Endothelial cell of umbilical vein (primary cell): Measurements from ENCODE around the gene C1QL2.

Source experiments
- EZH2 ChIP-seq: IDR thresholded peaks from 2 replicates; pipeline ENCODE4 v1.6.1; 2012; ENCODE audit warnings: borderline replicate concordance, low read depth, mild to moderate bottlenecking, moderate library complexity, low read length, inconsistent platforms; ENCODE audit not compliant: severe bottlenecking
- FOS ChIP-seq: IDR thresholded peaks from 2 replicates; pipeline ENCODE4 v1.6.1; 2011; ENCODE audit warnings: mild to moderate bottlenecking, low read length, moderate library complexity, borderline replicate concordance; ENCODE audit not compliant: insufficient read depth
- GATA2 ChIP-seq: IDR thresholded peaks from 2 replicates; pipeline ENCODE4 v1.7.0; 2011; ENCODE audit warnings: low read depth, mild to moderate bottlenecking, moderate library complexity, mixed read lengths, low read length; ENCODE audit not compliant: insufficient read length, insufficient read depth
- JUN ChIP-seq: IDR thresholded peaks from 2 replicates; pipeline ENCODE4 v1.6.1; 2011; ENCODE audit warnings: borderline replicate concordance, low read depth; ENCODE audit not compliant: insufficient read length, insufficient read depth
- MYC ChIP-seq: IDR thresholded peaks from one replicate; pipeline ENCODE4 v1.6.1; 2011; ENCODE audit warnings: mild to moderate bottlenecking, low read depth, low read length
- POLR2A ChIP-seq: IDR thresholded peaks from 2 replicates; pipeline ENCODE4 v1.6.1; 2012; ENCODE audit warnings: low read depth, mild to moderate bottlenecking, control low read depth, low read length
- POLR2AphosphoS5 ChIP-seq: IDR thresholded peaks from 2 replicates; pipeline ENCODE4 v1.6.1; 2012; ENCODE audit warnings: low read depth, mild to moderate bottlenecking, control low read depth, low read length, moderate library complexity; ENCODE audit not compliant: insufficient read depth
- TF ChIP-seq, protein P1 (sequence below), 2 donors: IDR thresholded peaks; 1 replicate in 1 of 2; 2 replicates in 1 of 2; pipeline ENCODE4 v1.5.1; 2011; ENCODE audit warnings: low read length in 2 of 2, mild to moderate bottlenecking in 2 of 2, moderate library complexity in 2 of 2, control low read depth in 1 of 2, inconsistent platforms in 1 of 2, low read depth in 1 of 2; ENCODE audit not compliant: insufficient read depth in 1 of 2; ENCODE audit errors: extremely low read depth in 1 of 2

DNA sequence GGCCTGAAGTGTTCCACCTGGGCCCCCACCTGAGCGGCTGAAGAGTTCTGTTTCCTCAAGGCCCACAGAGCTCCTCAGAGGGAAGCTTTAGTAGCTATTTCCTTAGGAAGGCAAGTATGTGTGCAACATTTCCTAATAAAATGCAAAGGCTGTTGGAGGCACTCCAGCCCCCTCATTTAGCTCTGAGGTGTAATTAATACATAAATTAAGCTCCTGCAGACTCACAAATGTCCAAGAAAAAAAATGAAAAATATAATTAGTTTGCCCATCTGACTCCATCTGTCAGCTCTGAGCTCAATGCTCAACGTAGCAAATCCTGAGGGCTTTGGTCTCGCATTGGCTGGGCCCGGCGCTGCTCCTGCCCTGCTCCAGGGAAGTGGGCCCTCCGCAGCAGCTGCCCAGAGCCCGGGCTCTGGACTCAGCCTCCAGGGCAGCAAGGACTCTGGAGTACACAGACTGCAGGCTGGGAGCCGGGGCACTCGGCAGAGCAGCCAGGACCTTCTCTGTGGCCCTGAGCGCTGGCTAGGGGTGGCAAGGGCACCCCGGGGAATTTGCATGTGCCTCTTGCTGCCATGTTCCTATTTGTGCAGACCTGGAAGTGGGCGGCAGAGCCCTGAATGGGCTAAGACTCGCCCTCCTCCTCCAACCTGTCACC, 23.4 kb upstream of the C1QL2 start:
- TF ChIP-seq, protein P1, sequence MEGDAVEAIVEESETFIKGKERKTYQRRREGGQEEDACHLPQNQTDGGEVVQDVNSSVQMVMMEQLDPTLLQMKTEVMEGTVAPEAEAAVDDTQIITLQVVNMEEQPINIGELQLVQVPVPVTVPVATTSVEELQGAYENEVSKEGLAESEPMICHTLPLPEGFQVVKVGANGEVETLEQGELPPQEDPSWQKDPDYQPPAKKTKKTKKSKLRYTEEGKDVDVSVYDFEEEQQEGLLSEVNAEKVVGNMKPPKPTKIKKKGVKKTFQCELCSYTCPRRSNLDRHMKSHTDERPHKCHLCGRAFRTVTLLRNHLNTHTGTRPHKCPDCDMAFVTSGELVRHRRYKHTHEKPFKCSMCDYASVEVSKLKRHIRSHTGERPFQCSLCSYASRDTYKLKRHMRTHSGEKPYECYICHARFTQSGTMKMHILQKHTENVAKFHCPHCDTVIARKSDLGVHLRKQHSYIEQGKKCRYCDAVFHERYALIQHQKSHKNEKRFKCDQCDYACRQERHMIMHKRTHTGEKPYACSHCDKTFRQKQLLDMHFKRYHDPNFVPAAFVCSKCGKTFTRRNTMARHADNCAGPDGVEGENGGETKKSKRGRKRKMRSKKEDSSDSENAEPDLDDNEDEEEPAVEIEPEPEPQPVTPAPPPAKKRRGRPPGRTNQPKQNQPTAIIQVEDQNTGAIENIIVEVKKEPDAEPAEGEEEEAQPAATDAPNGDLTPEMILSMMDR (IDR thresholded peaks at IDR 0.05; ENCODE audit: extremely low read depth in 1 of 2, insufficient read depth in 1 of 2, low read depth in 1 of 2, low read length in 2 of 2) = no peak
- no peak for TF ChIP-seq MYC
- no peak for TF ChIP-seq POLR2A
- no peak for TF ChIP-seq EZH2
- TF ChIP-seq GATA2 = no peak
- TF ChIP-seq FOS = no peak
- TF ChIP-seq JUN = no peak
- TF ChIP-seq POLR2AphosphoS5 = no peak
